ENCODE results near the gene TSEN34.

- no peak for TF ChIP-seq POLR2AphosphoS5 (IDR thresholded peaks at IDR 0.05; ENCODE audit: borderline replicate concordance, low read depth, low read length)
- TF ChIP-seq FOXP2 (optimal IDR thresholded peaks at IDR 0.05; ENCODE audit: control extremely low read depth, extremely low read length, insufficient read depth): no peak
Measured at GRCh38 chr19:54173951-54174834, 16.9 kb upstream of the TSEN34 start.
